Stimulated activated CD4-positive, alpha-beta T cell treated with anti-CD3 and anti-CD28 coated beads, TNF-alpha, amount 100 ng/mL, for 1 hour (primary cell): ENCODE measurements around the gene RASGRP1.
A peak's percentile ranks its signal among the peaks of the same experiment; 100 is the strongest.

ENCODE experiments used
- DNase-seq, 3 donors: peaks; one replicate each; pipeline ENCODE4 v3.0.0-alpha.2; 2020; ENCODE audit warnings: low read depth in 3 of 3, low spot score in 1 of 3

The RASGRP1 gene

DNA sequence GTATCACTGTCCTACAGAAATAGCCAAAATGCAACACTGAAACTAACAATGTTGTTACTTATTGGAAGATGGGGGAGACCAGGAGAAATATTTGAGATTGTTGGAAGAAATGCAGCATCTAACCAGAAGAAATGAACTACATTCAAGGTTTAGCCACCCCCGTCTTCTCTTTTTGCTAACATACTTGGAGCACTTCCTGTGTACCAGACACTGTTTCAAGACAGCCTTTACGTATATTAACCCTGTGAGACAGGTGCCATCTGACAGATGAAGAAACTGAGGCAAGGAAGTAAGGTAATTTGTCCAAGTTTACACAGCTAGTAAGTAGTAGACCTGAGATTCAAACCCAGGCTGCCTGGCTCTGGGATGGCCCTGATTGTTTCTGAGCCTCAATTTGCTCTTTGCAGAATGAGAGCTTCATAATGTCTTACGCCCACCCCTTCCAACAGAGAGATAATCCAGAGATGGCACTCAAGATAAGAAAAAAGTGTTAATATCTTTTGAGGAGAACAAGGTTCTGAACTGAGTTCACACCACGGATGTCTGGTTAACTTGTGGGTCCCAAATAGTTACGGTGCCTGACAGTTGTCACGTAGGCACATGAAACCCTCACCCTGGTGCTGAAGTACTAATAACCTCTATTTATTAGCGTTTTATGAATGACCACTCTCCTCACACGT, 26.1 kb downstream of the RASGRP1 start:
- no peak for DNase-seq

DNA sequence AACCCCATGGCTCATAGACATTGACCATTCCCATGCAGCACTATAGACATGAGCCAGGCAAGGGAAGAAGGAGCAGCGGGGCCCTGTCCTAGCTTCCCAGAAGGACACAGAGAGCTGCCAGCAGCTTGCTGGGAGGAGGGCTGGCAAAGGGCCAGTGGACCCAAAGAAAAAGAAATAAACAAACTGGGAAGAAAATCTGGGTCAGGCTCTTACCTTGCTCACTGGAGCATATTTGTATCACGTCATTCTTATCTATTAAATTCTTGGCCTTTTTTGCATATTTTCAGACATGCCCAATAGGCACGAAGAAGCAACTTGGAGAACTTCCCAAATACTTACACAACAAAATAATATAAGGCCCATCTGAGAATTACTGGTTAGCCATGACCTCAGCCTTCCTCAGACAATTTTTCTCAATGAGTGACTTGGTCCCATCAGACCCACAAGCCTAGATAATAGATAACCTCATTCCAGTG, 28.4 kb downstream of the RASGRP1 start:
- no peak for DNase-seq

DNA sequence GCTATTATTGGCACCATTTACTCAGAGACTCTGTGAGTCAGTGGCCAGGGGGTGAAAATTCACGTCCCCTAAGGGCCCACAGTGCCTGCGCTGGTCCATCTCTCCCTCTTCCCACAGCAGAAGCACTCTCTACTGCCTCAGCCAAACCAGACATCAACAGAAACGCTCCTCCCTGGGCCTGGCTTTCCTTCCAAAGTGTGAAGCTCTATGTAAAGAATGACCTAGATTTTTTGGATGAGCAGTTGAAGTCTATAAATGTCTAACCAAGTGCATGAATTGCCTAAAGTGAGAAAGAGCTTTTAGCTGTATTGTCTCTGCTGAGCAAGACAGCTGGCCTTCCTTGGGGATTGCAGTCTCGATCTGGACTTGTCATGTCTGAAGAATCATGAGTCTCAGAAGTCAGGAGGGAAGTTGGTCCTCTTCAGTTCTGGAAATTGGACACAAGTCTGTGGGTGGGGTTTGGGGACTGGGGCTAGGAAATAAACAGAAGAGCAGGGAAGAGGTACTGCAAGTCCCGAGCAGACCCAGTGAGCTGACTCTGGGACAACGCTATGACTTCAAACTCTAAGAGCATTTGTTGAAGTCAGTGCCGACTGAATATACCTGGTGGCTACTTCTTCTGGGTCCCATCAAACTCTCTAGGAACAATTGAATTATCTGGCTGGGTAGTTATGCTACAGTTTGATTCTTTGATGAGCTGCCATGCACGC, 29.0 kb downstream of the RASGRP1 start:
- no peak for DNase-seq

DNA sequence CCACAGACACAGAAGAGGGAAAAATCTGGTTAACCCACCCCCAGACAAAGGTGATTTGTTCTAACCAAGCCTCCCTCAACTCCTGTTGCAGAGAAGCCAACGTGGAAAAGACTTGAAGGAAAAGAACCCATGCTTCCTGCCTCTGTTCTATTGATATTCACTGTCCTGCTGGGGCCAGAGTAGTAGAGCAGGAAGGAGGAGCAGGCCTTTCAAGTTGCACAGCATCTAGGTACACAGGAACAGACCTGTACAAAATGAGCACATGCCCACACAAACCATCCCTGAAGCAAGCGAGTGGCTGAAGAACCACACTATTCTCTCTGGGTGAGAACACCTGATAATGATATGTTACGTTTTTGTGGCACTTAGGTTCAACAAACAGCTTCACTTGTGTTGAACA, 29.9 kb downstream of the RASGRP1 start:
- no peak for DNase-seq

DNA sequence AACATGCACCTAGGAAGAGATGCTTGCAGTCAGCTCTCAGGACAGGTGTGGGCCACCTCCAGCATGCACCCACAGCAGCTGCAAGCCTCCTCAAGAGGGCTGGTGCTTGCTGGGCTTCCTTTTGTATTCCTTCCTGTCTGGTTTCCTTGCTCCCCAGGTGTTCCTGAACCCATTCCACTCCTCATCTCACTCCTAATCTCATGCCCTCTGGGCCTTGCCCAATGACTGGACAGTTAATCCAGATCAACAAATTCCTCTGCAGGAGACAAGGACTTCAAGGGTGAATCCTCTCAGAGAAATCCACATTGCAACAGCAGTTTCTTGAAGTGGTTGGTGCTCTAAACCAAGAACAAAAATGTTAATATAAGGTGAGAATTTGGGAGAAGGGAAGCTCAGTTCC, 30.7 kb downstream of the RASGRP1 start:
- no peak for DNase-seq

DNA sequence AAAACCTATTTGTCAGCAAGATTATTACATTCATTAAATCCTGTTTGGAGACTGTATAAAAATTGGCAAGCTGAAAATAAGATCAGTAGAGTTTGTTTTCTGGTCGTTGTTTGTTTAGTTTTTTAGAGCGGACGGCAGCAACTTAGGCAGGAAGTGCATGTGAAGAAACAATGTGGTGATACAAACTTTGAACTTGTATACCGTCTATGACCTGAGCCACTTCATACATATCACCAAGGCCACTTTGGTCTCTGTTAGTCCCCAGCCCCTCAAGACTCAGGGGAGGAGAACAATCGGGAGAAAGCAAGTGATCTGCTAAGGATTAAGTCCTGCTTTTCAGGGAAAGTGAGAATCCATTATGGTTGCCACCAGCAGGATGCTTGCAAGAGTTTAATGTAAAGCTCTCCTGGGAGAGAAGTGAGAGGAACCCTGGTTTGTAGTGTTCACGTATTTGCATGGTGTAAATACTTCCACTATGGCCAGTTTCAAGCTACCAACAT, 31.1 kb downstream of the RASGRP1 start:
- no peak for DNase-seq

DNA sequence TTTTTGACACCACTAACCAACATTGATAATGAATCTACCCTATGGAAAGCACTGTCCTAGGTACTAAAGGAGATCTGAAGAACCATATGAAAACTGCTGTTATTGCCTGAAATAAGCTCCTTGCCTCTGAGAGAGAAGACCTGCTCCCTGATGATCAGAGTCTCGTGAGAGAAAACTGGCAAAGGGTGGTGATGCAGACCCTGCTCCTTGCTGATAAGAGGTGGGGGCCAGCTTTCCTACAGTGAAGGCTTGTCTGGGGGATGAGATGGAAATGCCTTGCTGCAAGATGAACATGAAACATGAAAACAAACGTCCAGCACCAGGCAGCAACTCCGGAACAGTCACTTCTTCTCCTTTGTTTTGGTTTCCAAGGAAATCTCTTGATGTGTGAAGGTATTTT, 31.9 kb downstream of the RASGRP1 start:
- no peak for DNase-seq

DNA sequence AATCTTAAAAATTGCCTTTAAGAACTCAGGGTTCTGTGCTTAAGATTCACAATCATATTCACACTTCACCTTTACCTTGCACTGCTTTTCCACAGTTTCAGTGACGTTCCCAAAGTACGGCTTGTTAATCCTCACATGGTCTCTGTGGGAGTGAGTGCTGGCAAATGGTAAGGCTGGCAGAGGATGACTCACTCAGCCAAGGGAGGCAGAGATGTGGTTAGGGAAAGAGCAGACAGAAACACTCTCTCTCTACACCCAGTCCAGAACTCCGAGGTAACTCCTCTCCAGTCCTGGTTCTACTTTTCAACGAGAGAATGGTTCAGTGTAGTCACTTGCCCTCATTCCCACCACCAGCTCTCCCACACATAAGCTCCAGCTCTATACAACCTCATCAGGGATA, 33.1 kb downstream of the RASGRP1 start:
- no peak for DNase-seq

DNA sequence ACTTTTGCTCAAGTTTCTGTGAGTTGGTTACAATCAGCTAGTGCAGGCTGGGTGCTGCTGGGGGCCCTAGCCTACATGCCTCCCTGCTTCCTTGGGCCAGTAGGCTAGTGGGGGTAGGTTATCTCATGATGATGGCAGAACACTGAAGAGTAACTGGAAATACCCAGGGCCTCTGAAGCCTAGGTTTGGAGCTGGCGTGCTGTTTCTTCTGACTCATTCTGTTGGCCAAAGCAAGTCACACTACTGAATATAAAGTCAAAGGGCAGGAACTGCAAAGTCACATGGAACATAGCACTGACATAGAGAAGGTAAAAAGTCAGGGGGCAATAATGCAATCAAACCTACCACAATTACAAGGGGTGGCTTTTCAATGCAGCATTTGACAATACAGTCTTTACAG, 34.5 kb downstream of the RASGRP1 start:
- DNase-seq, result peak in 1 of 3 donors; percentile 8

DNA sequence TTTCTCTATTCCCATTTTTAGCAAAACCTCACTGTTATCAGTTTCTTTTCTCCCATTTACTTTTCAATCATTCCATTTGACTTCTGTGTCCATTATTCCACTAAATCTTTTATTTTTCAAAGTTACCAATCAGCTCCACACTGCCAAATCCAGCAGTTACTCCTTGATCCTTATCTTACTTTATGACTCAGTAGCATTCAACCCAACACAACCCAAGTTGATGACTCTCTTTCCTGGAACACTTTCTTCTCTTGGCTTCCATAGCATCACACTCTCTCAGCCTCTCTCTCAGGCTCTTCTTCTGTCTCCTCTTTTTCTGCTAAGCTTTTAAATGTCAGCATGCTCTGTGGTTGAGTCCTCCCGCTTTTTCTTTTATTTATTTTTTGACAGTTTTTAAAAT, 36.3 kb downstream of the RASGRP1 start:
- DNase-seq, result no peak

DNA sequence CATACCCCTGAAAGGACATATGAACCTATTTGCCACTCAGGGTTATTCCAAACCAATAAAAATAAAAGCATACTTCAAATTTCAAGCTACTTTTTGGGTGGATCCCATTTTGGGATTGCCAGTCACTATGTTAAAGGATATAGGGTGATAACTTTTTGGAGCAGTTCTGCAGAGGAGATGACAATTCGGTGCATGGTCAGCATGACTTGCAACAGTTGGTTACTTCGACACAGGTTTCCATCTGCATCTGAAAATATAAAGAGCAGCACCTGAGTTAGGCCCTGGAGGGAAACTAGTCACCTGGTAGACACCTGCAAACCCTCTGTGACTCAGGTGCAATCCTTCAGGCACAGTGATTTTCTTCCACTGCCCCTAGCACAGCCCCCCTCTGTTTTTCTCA, 38.5 kb downstream of the RASGRP1 start:
- DNase-seq, result no peak

DNA sequence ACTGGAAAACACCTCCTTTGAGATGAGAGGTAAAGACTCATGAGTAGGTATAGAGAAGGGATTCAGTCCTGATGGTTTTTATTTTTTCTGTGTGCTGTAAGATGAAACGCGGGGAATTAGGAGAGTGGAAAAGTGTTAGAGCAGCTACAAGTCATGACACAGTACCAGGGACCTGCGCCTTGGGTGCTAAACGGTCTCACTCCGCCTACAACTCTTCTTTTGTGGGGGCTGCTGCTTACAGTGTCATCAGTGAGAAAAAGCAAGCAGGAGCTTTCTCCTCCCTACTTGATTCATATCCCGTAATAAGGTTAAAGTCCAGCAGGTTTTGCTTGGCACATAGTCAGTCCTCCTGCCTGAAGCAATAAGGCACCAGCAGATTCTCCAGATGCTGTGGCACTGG, 39.1 kb downstream of the RASGRP1 start:
- no peak for DNase-seq

DNA sequence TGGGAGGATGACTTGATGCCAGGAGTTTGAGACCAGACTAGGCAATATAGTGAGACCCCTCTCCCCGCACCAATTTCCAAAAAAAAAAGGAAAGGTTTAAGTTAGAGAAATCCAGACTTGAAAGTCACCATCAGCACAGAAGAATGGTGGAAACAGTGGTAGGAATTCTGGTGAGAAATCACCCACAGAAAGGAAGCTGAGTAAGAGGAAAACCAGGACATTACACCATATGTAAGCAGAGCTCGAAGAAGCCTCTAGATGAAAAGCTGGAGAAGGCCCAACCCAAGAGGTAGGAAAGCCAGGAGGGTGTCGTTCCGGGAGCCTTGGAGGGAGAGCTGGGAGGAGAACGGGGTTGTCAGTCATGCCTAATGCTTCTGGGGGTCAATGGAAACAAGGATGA, 40.5 kb downstream of the RASGRP1 start:
- no peak for DNase-seq

DNA sequence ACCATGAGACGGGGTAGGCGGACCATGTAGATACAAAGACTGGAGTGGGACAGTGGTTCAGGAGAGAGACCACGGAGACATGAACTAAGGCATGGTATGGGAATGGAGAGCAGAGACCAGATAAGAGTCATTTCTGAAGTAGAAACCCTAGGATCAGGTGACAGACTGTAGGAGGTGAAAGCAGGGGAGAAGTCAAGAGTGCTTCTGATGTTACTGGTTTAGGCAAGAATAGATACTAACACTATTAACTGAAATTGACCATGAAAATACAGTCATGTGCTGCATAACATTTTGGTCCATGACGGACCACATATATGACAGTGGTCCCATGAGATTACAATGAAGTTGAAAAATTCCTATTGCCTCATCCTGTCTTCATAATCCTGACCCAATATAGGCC, 41.7 kb downstream of the RASGRP1 start:
- no peak for DNase-seq

DNA sequence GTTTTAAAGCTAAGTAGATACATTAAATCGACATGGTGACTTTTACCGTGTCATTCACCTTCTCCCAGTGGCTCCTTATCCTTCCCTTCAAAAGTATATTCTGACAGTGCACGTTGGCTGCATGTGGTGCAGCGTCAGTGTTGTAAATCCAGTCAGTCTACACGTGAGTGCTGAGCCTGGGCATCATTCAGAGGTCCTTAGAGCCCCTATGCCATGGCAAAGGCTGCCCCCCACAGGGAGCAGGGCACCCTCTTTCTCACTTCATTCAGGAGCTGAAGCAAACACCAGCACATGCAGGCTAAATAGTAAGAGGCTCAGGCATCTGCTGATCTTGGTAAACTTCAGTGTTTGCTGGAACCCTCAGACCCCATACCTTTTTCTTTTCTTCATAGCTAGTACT, 43.3 kb downstream of the RASGRP1 start:
- DNase-seq, result no peak

DNA sequence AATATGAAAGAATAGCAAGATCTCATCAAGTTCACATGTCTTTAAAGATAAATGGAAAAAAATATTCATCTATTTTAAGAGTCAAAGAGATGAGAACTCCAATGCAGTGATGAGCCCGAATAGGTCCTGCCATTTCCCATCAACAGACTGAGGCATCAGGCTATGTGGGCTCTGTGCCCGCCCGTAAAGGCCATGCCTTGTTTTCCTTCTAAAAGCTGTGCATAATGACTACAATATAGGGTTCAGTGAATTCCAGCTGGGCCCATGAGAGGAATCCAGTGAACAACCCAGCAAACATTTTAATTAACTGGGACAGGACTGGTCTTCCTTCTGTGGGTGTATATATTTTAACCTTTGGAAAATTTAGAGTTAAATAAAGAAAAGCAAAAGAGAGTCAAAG, 44.6 kb downstream of the RASGRP1 start:
- no peak for DNase-seq

DNA sequence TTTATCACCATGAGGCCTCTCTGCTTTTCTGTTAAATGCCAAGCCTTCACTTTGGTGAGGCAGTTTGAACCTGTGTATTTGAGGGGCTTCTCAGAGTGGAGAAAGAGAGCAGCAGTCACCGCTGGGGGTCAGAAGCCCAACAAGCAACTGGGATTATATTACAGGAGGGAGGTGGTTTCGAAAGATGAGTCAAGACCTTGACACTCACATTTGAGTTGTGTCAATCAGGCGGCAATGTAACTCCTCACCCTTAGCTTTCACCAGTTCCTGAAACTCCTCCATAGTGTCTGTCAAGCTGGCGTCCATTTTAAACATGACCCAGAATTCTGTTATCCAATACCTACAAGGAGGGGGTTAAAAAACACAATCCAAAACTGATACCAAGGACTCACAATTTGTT, 46.5 kb downstream of the RASGRP1 start:
- no peak for DNase-seq

DNA sequence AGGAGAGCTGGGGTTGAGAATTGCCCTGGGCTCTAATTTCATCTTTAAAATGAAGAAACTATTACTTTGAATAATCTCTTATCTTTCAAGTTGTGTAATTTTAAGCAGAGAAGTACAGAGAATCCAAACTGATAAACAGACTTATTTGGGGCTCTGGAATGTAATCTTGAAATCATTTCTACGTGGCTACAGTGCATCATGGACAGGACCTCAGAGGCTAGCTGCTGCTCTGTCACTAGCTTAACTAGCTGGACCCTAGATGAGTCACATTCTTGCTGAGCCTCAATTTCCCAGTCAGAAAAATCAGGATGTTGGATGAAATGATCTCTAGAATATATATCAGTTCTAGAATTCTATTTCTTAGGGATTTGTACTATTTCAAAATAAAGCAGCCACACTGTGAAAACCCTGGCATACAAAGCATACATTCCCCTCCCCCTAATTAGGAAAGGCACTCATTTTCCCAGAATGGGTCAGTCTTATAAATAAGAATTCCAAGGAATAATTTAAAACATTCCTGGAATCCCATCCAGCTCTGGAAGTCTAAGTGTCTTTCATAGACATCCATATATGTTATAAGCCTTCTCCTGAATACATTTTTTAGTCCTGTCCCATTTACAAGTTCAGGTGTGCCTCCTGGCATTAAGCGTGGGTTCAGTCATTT, 47.2 kb downstream of the RASGRP1 start:
- no peak for DNase-seq

DNA sequence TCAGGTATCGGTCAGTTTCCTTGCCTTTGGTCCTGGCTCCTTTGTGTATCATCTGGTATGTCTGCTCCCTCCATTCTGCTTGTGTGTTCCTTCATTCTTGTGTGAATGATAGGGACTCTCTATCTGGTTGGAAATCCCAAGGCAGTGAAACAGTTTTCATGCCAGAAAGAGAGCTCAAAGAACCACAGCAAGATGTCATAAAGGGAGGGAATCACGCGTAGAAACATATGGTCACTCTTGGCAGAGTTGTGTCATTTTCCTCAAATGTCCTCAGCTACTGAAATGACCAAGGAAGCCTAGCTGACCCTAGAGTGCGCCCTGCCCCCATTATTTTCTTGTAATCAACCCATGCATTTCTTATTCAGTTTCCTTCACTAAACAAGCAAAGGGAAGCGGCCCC, 48.0 kb downstream of the RASGRP1 start:
- no peak for DNase-seq

DNA sequence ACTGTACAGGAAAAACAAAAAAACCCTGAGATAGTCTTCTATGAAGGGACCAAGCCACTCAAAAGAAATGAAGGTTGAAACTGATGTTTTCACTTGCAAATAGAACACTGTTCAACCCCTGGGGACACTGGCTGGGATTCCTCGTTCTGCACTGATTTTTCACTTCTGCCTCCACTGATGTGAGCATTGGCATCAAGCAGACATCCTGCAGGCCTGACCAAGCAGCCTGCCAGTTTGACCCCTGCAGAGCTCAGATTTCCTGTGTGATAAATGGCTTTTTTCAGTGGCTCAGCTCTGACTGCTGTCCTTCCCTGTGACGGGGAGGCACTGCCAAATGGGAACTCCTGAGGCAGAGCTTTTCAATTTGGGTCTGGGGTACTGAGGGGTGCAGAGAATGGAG, 50.0 kb downstream of the RASGRP1 start:
- no peak for DNase-seq

DNA sequence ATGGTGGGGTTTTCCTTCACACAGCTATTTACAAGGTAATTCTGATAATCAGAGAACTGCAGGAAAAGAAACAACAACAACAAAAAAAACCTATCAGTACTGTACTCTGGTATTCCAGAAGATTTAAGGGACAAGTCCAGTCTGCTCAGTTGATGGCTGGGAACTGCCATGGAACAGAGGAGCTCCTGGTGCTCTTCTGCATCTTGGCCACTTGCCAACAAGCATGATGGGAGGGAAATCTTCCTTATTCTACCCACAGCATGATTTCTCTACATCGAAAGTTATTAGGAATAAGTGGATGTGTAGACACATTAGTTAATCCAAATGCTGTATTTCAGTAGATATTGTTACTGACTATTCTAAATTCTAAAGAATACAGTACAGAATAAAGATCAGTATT, 51.7 kb downstream of the RASGRP1 start:
- no peak for DNase-seq

DNA sequence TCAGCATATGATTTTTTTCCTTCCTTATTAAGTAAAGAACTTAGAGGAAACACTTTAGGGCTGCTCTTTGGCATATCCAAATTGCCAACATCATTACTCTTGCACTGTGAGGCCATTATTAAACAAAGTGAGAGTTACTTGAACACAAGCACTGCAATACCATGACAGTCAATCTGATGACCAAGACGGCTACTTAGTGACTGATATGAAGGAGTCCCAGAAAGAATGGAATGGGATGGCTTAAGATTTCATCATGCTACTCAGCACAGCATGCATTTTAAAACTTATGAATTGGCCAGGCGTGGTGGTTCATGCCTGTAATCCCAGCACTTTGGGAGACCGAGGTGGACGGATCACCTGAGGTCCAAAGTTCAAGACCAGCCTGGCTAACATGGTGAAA, 55.5 kb downstream of the RASGRP1 start:
- no peak for DNase-seq
